Stomach (tissue), 4 donors: ENCODE results near the gene NVL.

Experiments
- EP300 ChIP-seq: sonication (generic); formaldehyde crosslinking; IDR thresholded peaks from one replicate; pipeline ENCODE4 v1.6.1; 2017; ENCODE audit warnings: antibody characterized with exemption
- POLR2A ChIP-seq, 4 donors: fragments of 450-650 bp; IDR thresholded peaks; one replicate each; pipeline ENCODE4 v1.6.1; 2016; ENCODE audit warnings: antibody characterized with exemption in 4 of 4, control low read depth in 2 of 4, mild to moderate bottlenecking in 1 of 4, moderate library complexity in 1 of 4
- POLR2AphosphoS5 ChIP-seq, 3 donors: sonication (generic); formaldehyde crosslinking; IDR thresholded peaks; one replicate each; pipeline ENCODE4 v1.6.1; 2016; ENCODE audit warnings: antibody characterized with exemption in 3 of 3
- TF ChIP-seq, protein P1 (sequence below), 7 experiments: fragments of 450-650 bp in 4 of 7; fragments of 200-600 bp in 3 of 7; sonication (generic) in 3 of 7; IDR thresholded peaks; one replicate each; pipeline ENCODE4 v1.5.1; 2016 to 2019; ENCODE audit warnings: antibody characterized with exemption in 7 of 7, control low read depth in 2 of 7, mild to moderate bottlenecking in 1 of 7

DNA sequence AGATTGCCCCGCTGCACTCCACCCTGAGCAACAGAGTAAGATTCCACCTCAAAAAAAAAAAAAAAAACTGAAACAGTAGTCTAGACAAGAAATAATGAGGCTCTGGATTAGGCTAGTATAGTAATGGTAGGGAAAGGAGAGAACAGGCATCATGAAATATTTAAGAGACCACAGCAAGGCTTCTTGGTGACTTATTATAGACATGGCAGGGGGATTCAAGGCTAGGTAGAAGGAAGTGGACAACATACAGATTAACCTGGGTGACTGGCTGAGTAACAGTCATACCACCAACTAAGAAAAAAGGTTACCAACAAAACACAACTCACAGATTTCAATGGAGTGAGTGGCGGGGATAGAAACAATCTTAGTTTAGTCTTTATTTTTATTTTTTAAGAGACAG, 8.3 kb downstream of the NVL start:
- TF ChIP-seq, protein P1, sequence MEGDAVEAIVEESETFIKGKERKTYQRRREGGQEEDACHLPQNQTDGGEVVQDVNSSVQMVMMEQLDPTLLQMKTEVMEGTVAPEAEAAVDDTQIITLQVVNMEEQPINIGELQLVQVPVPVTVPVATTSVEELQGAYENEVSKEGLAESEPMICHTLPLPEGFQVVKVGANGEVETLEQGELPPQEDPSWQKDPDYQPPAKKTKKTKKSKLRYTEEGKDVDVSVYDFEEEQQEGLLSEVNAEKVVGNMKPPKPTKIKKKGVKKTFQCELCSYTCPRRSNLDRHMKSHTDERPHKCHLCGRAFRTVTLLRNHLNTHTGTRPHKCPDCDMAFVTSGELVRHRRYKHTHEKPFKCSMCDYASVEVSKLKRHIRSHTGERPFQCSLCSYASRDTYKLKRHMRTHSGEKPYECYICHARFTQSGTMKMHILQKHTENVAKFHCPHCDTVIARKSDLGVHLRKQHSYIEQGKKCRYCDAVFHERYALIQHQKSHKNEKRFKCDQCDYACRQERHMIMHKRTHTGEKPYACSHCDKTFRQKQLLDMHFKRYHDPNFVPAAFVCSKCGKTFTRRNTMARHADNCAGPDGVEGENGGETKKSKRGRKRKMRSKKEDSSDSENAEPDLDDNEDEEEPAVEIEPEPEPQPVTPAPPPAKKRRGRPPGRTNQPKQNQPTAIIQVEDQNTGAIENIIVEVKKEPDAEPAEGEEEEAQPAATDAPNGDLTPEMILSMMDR (IDR thresholded peaks at IDR 0.05): no peak
- TF ChIP-seq POLR2A (IDR thresholded peaks at IDR 0.05) (no peak), EP300 (no peak), POLR2AphosphoS5 (IDR thresholded peaks at IDR 0.05) (no peak)
